GM12801 (cell line): ENCODE results near the gene PLEKHM3.

ENCODE experiments used
- TF ChIP-seq, protein P1 (sequence below): IDR thresholded peaks from one replicate; pipeline ENCODE4 v1.5.1; 2011; ENCODE audit warnings: control low read depth; ENCODE audit not compliant: insufficient read length; ENCODE audit errors: extremely low read depth

Gene PLEKHM3, protein sequence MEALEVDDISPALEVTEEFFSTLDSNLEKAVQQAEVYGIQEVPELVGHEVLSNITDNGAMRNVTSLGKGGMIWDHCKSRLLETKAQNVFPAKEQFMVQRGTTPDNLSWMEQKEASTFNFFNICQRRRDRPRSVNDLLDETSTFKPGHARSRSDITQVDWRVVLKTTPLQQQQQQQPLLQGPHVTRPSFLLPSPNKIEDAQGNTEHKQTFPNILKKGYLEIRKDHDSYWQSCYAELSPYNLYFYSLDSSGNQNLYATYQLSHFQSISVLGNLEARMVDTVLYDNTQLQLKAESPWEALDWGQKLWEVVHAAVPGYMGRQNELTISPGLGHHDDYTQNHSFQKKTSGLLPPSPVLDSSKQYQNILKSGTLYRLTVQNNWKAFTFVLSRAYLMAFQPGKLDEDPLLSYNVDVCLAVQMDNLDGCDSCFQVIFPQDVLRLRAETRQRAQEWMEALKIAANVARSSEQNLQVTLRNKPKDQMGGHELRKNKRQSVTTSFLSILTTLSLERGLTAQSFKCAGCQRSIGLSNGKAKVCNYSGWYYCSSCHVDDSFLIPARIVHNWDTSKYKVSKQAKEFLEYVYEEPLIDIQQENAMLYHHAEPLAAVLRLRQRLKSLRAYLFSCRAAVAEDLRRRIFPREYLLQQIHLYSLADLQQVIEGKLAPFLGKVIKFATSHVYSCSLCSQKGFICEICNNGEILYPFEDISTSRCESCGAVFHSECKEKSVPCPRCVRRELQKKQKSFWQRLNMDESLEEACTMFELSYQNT

DNA sequence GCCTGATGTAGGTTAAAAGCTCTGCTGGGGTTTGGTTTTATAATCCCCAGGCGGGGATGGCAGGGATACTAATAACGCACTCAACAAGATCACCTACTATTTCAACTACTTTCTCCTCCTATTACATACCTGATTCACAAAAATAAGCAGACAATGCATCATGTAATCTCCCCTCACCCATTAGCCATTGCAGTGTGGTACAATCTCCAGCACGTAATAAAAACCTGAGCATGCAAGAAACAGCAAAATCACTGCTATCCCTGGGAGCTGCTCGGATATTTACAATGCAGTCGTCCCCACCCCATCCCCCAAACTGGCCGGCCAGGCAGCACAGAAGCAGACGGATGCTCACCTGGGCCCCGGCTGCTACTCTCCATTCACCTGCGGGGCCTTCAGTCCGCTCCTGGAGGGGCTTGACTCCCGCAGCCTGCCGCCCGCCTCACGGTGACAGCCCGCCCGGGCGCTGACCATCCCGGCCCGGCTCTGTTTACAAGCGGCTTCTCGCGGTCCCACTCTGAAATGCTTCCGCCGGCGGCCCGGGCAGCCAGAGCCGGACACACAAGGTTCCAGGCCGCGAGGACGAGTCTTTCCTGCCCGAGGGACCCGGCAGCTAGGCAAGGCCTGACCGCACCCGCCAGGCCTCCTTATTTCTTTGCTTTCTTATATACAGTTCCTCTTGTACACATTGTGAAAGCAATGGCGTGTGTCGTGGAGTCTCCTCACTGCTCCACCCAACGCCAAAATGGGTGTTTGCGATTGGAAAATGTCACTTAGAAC lies at the start of gene PLEKHM3:
Gene PLEKHM3 (minus strand): TSS at position 491 of the 777 bp plus-strand sequence. CDS start 23,888 bp downstream, outside the sequence.
- TF ChIP-seq, protein P1, sequence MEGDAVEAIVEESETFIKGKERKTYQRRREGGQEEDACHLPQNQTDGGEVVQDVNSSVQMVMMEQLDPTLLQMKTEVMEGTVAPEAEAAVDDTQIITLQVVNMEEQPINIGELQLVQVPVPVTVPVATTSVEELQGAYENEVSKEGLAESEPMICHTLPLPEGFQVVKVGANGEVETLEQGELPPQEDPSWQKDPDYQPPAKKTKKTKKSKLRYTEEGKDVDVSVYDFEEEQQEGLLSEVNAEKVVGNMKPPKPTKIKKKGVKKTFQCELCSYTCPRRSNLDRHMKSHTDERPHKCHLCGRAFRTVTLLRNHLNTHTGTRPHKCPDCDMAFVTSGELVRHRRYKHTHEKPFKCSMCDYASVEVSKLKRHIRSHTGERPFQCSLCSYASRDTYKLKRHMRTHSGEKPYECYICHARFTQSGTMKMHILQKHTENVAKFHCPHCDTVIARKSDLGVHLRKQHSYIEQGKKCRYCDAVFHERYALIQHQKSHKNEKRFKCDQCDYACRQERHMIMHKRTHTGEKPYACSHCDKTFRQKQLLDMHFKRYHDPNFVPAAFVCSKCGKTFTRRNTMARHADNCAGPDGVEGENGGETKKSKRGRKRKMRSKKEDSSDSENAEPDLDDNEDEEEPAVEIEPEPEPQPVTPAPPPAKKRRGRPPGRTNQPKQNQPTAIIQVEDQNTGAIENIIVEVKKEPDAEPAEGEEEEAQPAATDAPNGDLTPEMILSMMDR = no peak

DNA sequence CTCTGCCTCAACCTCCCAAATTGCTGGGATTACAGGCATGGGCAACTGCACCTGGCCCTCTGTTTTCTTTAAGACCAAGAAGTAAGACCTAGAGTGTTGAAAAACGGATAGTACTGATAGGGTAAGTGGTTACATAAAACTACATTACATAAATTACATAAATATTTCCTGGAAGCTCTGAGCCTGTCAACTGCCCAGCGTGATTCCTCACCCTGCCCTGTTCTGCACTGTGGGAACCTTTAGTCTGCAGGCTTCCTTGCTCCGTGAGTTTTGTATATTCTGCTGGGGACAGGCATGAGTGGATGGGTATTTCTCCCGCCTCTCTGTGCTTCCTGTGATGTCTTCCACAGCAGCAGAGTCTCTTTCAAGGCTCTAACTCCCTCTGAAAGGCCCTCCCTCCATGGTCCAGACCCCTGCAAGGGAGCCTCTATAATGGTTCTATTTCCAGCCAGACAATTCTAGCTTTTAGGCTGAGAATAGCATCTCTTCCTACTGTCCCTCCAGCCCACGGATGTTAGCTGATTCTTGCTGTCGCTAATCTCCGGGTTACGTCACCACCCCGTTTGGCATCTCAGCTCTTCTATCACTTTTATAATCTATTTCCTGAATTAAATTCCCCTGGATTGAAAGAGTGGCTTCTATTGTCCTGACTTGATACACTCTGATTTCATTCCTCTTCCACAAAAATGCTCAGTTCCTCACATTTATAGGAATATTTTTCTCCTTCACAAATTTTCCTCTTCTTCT lies 49.5 kb upstream of the PLEKHM3 start:
- TF ChIP-seq, protein P1 = no peak

- TF ChIP-seq, protein P1 = no peak
Observed at GRCh38 chr2:208072250-208072892, 47.0 kb upstream of the PLEKHM3 start.

- TF ChIP-seq, protein P1 = no peak
Observed at GRCh38 chr2:208069186-208069585, 43.9 kb upstream of the PLEKHM3 start.

GRCh38 chr2:208066016-208066415 lies 40.7 kb upstream of the PLEKHM3 start:
- TF ChIP-seq, protein P1 = no peak

- TF ChIP-seq, protein P1 = no peak
Observed at GRCh38 chr2:208065476-208065875, 40.1 kb upstream of the PLEKHM3 start.
